Measurements from ENCODE around the gene NEGR1.

- TF ChIP-seq CTCF (conservative IDR thresholded peaks at IDR 0.05), result no peak
- TF ChIP-seq EZH2 (IDR thresholded peaks at IDR 0.05; ENCODE audit: low read depth), result no peak
Observed at GRCh38 chr1:71918630-71919029, 363.7 kb downstream of the NEGR1 start.

All from PC-9 (cell line).